ENCODE measurements around the gene GJA9.

Gene GJA9

DNA sequence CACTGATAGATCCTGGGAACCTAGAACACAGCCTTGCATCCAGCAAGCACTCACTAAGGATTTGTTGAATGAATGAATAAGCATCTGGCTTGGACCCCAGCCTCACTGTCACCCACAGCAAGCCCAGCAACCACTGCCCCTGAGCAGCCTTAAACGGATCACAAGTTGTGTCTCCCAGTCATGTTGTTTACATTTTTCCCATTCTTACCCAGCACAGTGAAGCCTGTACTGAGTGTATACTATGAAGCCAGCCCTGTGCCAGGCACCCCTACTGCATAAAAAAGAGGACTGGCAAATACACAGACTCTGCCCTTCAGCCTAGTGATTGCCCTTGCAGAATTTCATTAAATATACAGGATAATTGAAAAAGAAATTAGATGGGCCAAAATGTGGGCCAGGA is 52.0 kb downstream of the GJA9 start:
- DNase-seq = no peak

DNA sequence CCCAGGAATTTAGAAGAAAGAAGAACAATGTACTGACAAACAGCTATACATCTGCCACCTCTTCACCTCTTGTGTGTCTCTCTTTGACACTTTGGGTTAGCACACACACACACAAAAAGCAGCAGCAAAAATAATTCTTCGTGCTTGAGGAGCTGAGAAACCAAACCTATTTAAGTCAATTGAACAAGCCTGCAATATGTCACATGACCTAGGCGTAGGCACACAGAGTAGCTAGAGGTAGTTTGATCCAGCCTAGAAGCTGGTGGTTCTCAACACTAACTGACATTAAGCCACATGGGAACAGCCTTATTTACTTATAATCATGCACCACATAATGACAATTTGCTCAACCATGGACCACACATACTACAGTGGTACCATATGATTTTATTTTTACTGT is 54.1 kb downstream of the GJA9 start:
- no peak for DNase-seq

DNA sequence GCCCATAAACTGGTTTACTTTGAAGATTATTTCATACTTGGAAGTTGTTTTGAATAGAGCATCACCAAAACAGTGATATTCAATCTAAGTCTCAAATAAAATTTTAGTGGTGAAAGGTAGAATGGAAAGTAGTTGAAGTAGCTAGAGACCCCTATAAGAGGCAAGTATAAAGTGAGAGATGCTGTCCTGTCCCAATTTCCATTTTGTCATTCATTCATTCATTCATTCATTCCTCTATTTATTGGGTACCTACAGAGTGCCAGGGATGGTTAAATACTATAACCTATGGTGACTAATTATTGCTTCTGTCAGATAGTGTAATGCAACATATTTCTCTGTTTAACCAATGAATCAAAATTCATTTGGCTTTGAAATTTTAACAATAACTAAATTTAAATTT is 54.5 kb downstream of the GJA9 start:
- no peak for DNase-seq

DNA sequence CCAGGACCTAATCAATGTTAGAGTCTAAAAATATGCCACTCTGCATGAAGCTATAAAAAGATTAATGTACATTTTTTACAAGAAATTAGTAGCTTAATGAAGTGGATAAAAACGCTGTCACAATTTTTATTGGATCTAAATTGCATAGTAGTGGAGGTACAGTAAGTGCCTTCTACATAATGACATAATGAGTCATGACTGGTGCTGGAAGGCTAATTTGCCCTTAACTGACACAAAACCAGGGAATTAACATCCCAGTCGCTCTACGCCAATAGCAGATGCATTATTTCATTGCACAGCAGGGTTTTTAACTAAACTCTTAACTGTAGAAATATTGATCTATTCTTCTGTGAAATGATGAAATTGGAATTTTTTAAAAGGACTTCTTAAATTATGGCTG is 55.1 kb downstream of the GJA9 start:
- no peak for DNase-seq

Measured in AML-193 (cell line).